Amniotic epithelial cell (primary cell): ENCODE measurements around the gene LRRC8E.
A peak's percentile ranks its signal among the peaks of the same experiment; 100 is the strongest.

Experiments
- DNase-seq: peaks from one replicate; pipeline ENCODE4 v3.0.0-alpha.2; 2010; ENCODE audit warnings: low read depth

The LRRC8E gene

DNA sequence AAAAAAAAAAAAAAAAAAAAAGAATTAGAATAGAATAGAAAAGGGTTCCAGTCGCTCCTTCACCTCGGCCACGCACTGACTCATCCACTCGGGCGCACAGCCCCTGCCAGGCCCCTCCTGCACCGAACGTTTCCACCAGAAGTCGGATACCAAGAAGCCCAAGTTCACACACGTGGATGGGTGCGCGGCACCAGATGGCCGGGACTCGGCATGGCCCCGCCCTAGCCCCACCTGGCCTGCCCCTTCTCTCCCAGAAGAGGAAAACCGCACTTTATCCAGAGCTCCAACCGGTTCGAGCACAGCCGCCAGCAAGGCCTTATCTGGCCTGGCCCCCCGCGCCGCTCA is 20.0 kb upstream of the LRRC8E start:
- no peak for DNase-seq

DNA sequence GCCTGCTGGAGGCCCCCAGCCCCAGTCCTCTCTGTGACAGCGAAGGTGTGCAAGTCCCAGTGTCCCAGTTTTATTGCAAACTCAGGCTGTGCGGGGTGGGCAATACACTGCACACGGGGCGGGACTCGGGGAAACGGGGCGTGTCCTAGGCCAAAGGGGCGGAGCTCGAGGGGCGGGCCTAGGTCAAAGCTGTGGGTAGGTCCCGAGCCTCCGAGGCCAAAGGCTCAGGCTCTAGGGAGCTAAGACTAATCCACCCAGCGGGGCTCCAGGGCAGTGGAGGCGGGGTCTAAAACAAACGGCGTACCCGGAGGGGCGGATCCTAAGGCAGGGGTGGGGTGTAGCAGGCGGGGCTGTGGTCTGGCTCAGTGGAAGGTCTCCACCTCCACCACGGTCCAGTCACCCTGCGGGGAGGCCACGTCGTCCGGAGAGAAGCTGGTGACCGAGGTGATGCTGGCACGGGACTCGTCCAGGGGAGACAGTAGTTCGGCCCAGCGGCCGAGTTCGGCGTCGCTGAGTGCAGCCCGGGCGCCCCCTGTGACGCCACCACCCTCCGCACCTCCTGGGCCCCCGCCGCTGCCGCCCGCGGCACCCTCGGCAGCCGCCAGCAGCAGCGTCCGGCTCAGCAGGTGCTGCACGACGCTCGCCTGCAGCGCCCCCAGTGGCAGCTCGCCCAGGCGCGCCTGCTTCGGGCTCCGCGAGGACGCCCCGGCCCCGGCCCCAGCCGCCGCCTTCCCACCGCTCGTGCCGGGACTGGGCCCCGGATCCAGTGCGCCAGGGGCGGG is 19.4 kb upstream of the LRRC8E start:
- peak; percentile 33 for DNase-seq

DNA sequence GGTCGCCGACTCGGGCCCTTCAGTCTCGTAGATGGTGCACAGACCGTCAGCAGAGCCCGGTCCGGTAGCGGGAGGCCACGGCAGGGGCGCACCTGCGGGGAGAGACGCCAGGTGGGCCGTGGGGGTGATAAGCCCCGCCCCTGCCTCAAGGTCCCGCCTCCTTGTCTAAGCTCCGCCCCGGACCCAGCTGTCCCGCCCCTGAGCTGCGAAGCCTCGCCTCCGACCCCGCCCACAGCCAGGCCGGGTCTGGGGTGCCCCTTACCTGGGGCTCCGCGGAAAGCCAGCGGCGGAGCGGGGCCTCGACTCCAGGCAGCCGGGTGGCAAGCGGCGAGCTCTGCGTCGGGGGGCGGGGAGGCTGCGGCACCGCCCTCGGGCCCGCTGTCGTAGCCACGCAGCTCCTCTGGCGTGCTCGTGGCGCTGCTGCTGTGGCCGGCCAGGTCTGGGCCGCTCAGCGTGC is 18.8 kb upstream of the LRRC8E start:
- DNase-seq = no peak

DNA sequence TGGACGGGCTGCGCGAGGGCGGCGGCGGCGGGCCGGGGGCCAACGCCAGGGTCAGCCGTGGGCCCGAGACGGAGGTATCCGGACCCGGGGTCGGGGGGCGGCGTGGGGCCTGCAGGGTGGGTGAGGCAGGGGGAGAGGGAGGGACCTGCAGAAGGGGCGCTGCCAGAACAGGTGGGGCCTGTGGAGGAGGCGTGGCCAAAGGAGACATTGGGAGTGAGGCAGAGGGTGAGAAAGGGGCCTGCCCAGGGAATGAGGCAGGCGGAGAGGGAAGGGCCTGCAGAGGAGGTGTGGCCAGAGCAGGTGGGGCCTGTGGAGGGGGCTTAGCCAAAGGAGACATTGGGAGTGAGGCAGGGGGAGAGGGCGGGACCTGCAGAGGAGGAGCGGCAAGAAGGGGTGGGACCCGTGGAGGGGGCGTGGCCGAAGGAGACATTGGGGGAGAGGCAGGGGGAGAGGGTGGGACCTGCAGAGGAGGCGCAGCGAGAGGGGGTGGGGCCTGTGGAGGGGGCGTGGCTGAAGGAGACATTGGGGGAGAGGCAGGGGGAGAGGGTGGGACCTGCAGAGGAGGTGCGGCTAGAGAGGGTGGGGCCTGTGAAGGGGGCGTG is 18.3 kb upstream of the LRRC8E start:
- DNase-seq = no peak

- peak; percentile 35 for DNase-seq
These were observed 17.5 kb upstream of the LRRC8E start for GRCh38 chr19:7870571-7871436.

- peak; percentile 79 for DNase-seq
These were observed 16.6 kb upstream of the LRRC8E start for GRCh38 chr19:7871437-7872305.

DNA sequence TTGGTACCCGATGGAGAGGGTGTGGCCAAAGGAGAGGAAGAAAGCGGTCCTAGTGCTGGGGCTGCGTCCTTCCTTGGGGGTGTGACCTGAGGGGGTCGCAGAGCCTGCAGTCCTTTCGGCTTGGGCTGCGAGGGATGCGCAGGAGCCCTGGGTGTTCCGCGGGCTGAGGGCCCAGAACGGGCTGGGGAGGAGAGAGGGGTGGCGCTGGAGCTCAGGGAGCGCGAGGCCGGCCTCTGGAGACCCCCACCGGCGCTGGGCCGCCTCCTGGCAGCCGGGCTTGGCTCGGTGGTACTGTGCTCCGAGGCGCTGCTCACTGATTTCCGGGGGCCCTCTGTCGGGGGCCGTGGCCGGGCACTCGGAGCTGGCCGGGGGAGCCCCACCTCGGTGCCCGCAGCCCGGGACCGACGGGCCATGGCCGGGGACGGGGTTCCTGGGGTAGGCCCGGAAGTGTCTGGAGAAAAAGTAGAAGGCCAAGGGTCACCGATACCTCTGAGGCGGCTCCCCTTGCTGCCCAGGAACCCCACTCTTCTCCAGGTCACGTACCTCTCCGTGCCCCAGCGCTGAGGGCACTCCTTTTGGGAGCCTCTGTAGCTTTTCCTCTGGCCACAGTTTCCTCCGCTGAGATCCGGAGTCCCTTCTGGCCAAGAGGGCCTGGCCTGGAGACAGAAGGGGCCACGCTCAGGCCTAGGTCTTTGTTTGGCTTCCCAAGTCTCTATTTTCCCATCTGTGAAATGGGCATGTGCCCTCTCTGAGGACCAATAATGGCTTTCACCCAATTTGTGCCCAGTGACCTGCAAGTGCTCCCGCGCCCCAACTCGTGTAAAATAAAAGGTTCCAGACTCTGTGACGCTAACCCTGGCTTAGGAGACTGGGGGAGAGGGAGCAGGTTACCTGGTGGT is 15.8 kb upstream of the LRRC8E start:
- DNase-seq = no peak

DNA sequence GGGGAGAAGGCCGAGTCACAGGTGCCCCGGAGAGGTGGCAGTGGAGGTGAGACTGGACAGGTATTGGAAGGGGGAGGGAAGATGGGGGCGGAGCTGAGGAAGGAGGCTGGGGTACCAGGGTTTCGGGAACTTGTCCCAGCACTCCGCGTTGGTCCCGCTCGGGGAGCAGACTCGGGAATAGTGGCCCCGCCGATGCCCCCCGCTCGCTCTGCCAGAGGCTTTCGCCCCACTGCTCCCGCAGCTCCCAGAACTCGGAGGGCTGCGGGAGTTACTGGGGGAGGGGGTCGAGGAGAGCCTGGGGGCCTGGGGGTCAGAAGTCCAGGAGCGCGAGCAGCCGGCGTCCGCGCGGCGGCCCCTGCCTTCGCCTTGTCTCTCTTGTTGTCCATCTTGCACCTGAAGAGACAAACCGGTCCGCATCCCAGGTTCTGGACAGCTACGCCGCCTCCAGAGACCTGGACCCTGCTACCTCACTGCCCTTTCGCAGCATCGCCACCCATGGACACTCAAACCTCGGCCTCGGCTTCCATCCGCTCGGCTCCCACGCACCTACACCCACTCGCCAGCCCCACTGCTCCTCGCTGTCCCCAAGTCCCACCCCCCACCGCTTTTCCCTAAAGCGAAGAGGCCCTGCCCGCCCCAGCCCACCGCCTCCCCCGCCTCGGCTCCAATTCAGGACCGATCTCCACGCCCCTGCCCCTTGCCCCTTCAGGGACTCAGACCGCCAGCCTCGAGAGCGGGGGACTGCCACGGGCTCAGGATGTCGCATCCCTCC is 14.8 kb upstream of the LRRC8E start:
- no peak for DNase-seq

DNA sequence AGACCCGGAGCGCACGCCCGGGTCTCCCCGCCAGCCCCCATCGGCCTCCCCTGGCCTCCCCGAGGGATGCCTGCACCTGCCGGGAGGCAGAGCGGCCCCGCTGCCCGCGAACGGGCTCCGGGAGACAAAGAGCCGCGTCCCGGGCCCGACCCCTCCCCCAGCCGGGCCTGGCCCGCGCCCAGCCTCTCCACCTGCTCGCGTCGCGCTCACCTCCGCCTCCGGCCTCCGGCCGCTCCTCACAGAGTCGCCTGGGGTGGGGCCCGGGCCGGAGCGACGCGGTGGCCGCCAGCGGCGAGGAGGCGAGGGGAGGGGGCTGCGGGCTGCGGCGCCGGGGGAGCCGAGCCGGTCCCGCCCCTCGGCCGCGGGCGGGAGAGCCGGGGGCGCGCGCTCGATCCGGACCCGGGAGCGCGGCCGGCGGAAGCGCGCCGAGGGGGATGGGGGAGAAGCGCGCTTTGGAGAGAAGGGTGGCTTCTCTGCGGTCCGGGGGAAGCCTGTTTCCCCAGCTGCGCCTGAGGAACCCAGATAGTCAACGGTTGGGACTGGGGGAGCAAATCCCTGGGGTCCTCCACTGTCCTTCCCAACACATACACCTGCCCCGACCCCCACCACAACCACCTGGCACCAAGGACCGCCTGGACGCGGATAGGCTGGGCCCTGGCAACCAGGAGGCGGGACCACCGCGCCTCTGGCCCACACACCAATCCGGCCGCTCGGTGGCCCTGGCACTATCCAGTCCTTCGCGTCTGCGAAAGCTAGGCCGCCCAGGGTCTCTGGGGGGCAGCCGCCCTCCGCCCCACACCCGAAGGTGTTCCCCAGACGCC is 14.0 kb upstream of the LRRC8E start, which contains the start of gene PRR36:
PRR36 (minus strand) TSS at position 315 of the 821 bp plus-strand sequence. CDS start 701 bp downstream, outside the sequence.
- DNase-seq = no peak

DNA sequence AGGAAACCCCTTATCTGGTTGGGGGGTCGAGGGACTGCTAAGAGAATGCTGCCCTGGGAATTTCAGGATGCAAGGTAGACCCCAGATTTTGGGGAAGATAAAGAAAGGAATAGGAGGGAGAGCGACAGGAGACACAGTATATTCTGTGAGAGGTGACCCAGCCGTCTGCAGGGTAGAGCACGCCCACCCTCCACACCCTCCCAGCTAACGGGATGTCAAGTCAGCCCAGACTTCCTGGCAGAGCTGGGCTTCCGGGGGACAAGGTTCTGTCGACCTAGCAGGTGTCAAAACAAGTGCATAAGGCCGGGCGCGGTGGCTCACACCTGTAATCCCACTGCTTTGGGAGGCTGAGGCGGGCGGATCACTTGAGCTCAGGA is 13.4 kb upstream of the LRRC8E start:
- DNase-seq = no peak

DNA sequence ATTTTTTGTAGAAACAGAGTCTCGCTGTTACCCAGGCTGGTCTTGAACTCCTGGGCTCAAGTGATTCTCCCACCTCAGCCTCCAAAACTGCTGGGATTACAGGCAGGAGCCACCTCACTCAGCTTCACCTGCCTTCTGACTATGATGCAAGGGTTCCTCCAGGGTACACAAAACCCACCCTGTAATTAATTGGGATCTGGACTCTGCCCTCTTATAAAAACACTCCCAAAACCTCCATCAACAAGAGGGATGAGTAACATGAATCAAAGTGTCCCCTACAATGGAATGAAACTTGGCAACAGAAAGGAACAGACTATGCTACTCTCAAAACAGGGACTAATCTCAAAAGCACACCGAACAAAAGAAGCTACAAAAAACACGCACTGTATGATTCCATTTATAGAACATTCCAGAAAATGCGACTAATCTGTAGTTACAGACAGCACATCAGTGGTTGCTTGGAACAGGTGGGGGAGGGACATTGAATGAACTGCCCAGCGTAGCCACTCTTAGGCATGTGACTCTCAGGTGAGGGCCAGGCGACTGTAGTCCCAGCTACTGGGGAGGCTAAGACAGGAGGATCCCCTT is 11.0 kb upstream of the LRRC8E start:
- DNase-seq = no peak

- DNase-seq = no peak
These were observed 9.1 kb upstream of the LRRC8E start for GRCh38 chr19:7879111-7879807.

DNA sequence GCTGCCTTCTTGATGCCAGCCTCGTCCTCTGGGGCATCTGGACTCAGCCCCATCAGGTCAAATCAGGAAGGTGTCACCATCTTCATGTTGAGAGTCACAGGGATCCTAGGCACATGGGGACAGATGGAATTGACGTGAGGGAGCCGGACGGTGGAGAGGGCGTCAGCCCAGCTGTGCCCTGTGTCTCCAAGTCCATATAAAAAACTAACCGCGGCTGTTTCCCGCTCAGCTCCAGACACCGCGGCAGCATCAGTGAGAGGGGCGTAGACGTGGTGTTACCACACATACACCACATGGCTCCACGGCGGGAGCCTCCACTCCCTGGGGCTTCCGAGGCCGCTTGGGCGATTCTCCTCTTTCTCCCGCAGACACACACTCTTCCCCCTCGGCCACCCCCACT is 8.5 kb upstream of the LRRC8E start:
- DNase-seq = no peak

DNA sequence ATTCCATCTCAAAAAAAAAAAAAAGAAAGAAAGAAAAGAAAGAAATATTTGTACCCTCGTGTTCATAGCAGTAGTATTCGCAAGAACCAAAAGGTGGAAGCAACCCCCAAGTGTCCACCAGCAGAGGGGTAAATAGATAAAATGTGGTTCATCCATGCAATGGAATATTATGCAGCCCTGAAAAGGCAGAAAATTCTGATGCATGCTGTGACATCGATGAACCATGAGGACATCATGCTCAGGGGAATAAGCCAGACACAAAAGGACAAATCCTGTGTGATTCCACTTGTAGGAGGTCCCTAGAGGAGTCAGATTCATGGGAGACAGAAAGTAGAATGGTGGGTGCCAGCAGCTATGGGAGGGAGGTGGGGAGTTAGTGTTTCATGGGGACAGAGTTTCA is 6.4 kb upstream of the LRRC8E start:
- DNase-seq = no peak

DNA sequence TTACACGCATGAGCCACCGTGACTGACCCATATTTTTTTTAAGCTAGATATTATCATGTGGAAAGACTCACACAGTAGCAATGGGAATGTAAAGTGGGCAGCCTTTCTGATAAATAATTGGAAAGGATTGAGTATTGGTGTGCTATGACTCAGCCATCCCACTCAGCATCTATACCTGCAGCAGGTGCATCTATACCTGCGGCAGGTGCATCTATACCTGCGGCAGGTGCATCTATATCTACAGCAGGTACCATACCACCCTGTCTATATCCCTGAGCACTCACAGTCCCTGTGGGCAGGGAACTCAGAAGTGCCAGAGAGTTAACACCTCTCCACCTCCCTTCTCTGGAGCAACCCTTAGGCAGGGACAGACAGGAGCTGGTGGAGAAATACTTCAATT is 5.2 kb upstream of the LRRC8E start:
- no peak for DNase-seq

DNA sequence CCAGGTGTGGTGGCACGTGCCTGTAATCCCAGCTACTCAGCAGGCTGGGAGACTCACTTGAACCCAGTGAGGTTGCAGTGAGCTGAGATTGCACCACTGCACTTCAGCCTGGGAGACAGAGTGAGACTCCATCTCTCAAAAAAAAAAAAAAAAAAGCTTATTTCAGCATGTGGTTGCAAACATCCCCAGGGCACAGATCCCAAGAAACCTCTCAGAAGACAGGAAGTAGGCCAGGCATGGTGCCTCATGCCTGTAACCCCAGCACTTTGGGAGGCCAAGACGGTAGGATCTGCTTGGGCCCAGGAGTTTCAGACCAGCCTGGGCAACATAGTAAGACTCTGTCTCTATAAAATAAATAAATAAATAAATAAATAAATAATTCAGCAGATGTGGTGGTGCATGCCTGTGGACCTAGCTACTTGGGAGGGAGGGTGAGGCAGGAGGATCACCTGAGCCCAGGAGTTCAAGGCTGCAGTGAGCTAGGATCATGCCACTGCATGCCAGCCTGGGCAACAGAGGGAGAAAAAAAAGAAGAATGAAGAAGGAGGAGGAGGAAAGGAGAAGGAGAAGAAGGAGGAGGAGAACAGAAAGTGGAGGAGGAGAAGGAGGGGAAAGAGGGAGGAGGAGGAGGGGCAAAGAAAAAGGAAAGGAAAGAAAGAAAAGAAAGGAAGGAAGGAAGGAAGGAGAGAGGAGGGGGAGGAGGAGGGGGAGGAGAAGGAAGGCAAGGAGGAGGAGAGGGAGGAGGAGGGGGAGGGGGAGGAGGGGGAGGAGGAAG is 4.3 kb upstream of the LRRC8E start:
- DNase-seq = peak; percentile 38

GRCh38 chr19:7885818-7886217 is 2.5 kb upstream of the LRRC8E start:
- no peak for DNase-seq
